MG63 (cell line): Measurements from ENCODE around the gene PPP4R3A. TPM values are rescaled to one million over a fixed set of nuclear protein-coding genes. Genes with fewer than 3 reads are reported as not detected.
"Not testable (repeated sequence)": the region's sequence is repeated elsewhere in the genome, so short reads cannot be mapped to it uniquely, and the experiment has no call there.

Source experiments
- DNase-seq: peaks from one replicate; pipeline ENCODE4 v3.0.0-alpha.2; 2020
- H3K27me3 ChIP-seq: fragments of 250-450 bp; sonication (Bioruptor Pico); 2 replicates; pipeline ENCODE4 v1.5.1; 2020; ENCODE audit warnings: mild to moderate bottlenecking, moderate library complexity
- H3K36me3 ChIP-seq: fragments of 250-450 bp; sonication (Bioruptor Pico); 2 replicates; pipeline ENCODE4 v1.5.1; 2020; ENCODE audit warnings: mild to moderate bottlenecking, moderate library complexity
- H3K4me3 ChIP-seq: fragments of 250-450 bp; sonication (Bioruptor Pico); 2 replicates; pipeline ENCODE4 v1.5.1; 2020; ENCODE audit warnings: mild to moderate bottlenecking, moderate library complexity
- H3K9me3 ChIP-seq: fragments of 250-450 bp; sonication (Bioruptor Pico); 2 replicates; pipeline ENCODE4 v1.5.1; 2020; ENCODE audit warnings: mild to moderate bottlenecking, moderate library complexity
- total RNA-seq: library from RNA; depleted of rRNA; stranded (reverse); fragments of >200 nt; shearing (Covaris generic); gene quantifications from 2 replicates; pipeline ENCODE4 v1.2.3, GENCODE V29; 2014; ENCODE audit warnings: low replicate concordance

Gene PPP4R3A
- total RNA-seq, 1 experiment from 2014 or later: 26.9 TPM

DNA sequence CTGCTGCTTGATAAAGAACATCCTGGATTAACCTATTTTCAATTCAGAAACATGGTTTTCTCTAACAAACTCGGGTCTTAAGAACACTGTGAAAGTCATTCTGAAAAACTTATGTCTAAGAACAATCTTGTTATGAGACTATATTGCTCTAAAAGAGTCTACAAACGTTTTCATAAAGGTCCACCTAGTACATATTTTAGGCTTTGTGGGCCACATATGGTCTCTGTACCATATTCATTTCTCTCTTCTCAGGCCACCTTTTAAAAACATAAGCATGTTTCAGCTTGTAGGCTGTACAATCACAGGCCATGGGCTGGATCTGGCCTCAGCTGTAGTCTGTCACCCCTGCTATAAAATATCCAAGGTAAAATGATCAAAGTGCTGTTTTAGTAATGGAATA, 39.9 kb downstream of the PPP4R3A start:
- Histone ChIP-seq H3K27me3 (no peaks in the 10 kb centered on the region), H3K9me3 (no peaks in the 10 kb centered on the region), H3K36me3 (peaks cover 45% of the 10 kb centered on the region), H3K4me3 (no peak overlapping the region)
- DNase-seq: no peak

- Histone ChIP-seq H3K9me3 (no peaks in the 10 kb centered on the region), H3K27me3 (no peaks in the 10 kb centered on the region), H3K4me3 (no peak overlapping the region), H3K36me3 (peaks cover 49% of the 10 kb centered on the region)
- no peak for DNase-seq
These were observed 43.9 kb downstream of the PPP4R3A start for GRCh38 chr14:91466192-91466591.

- no peak overlapping the region for H3K4me3 ChIP-seq
- DNase-seq: peak; percentile 1
- H3K9me3 ChIP-seq: no peaks in the 10 kb centered on the region
- H3K36me3 ChIP-seq: peaks cover 39% of the 10 kb centered on the region
- H3K27me3 ChIP-seq: no peaks in the 10 kb centered on the region
These were observed 45.4 kb downstream of the PPP4R3A start for GRCh38 chr14:91464615-91465205.

- Histone ChIP-seq H3K9me3 (no peaks in the 10 kb centered on the region), H3K36me3 (peaks cover 16% of the 10 kb centered on the region), H3K4me3 (no peak overlapping the region), H3K27me3 (no peaks in the 10 kb centered on the region)
- no peak for DNase-seq
These were observed 51.5 kb downstream of the PPP4R3A start for GRCh38 chr14:91458612-91459011.

- H3K27me3 ChIP-seq: no peaks in the 10 kb centered on the region
- no peak for DNase-seq
- H3K36me3 ChIP-seq: peaks cover 2% of the 10 kb centered on the region
- no peak overlapping the region for H3K4me3 ChIP-seq
- H3K9me3 ChIP-seq: no peaks in the 10 kb centered on the region
These were observed 53.8 kb downstream of the PPP4R3A start for GRCh38 chr14:91456283-91456682.

DNA sequence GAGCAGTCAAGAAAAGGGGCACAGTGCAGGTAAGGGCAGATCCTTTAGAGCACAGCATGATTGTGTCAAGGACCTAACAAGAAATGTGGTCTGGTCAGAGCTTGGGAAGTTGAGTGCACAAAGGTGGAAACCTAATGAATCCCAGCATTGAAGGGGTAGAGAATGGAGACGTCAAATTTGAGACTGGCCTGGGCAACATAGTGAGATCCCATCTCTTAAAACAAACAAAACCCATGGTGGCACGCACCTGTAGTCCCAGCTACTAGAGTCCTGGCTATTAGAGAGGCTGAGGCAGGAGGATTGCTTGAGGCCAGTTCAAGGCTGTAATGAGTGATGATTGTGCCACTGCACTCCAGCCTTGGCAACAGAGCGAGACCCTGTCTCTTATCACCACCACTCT, 55.5 kb downstream of the PPP4R3A start:
- Histone ChIP-seq H3K4me3 (no peak overlapping the region), H3K36me3 (no peaks in the 10 kb centered on the region; the same call in none of the 2 replicates), H3K27me3 (no peaks in the 10 kb centered on the region), H3K9me3 (no peaks in the 10 kb centered on the region)
- DNase-seq: no peak

DNA sequence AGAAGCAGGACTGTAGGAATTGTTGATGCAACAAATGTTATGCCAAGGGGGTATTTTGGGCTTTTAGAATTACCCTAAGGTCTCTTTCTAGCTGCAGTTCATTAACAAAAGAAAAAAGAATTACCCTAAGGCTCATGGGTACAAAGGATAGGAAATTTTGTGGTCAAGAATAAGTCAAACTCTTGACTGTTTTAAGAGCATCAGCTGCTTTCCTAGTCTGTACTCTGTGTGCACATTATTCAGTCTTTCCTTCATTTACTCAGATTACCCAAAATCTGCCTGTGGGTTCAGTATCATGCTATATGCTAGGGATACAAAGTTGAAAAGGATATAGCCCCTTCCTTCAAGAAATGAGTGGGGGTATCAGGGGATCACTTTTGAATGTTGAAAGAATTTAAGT, 56.0 kb downstream of the PPP4R3A start:
- Histone ChIP-seq H3K27me3 (no peaks in the 10 kb centered on the region), H3K4me3 (no peak overlapping the region), H3K9me3 (no peaks in the 10 kb centered on the region), H3K36me3 (no peaks in the 10 kb centered on the region; the same call in none of the 2 replicates)
- DNase-seq: no peak

DNA sequence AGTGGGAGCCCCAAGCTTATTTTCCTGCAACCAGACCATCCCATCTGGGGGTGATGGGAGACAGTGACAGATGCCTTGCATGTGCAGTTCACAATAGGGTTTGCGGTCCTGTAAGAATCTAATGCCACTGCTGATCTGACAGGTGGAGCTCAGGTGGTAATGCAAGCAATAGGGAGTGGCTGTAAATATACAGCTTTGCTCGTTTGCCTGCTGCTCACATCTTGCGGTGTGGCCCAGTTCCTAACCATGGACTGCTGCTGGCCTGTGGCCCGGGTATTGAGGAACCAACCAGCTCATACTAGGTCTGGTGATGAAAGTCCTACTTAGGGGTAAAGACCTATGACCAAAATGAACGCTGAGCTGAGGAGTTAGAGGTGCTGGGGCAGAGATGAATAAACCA, 56.4 kb downstream of the PPP4R3A start:
- Histone ChIP-seq H3K4me3 (no peak overlapping the region), H3K36me3 (no peaks in the 10 kb centered on the region; the same call in none of the 2 replicates), H3K27me3 (no peaks in the 10 kb centered on the region), H3K9me3 (no peaks in the 10 kb centered on the region)
- DNase-seq: no peak

DNA sequence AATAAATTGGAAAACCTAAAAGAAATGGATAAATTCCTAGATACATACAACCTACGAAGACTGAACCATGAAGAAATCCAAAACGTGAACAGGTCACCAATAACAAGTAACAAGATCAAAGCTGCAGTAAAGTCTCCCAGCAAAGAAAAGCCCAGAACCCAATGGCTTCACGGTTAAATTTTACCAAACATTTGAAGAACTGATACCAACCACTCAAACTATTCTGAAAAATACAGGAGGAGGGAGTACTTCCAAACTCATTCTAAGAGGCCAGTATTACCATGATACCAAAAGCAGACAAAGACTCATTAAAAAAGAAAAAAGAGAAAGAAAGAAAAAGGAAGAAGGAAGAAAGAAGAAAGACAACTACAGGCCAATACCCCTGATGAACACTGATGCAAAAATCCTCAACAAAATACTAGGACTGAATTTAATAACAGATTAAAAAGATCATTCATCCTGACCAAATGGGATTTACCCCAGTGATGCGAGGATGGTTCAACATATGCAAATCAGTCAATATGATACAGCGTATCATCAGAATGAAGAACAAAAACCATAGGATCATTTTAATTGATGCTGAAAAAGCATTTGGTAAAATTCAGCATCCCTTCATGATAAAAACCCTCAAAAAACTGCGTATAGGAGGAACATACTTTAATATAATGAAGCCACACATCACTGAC, 65.6 kb downstream of the PPP4R3A start:
- DNase-seq: no peak
- H3K4me3 ChIP-seq: no peak overlapping the region
- no peaks in the 10 kb centered on the region for H3K27me3 ChIP-seq
- no peaks in the 10 kb centered on the region for H3K9me3 ChIP-seq
- H3K36me3 ChIP-seq: no peaks in the 10 kb centered on the region

DNA sequence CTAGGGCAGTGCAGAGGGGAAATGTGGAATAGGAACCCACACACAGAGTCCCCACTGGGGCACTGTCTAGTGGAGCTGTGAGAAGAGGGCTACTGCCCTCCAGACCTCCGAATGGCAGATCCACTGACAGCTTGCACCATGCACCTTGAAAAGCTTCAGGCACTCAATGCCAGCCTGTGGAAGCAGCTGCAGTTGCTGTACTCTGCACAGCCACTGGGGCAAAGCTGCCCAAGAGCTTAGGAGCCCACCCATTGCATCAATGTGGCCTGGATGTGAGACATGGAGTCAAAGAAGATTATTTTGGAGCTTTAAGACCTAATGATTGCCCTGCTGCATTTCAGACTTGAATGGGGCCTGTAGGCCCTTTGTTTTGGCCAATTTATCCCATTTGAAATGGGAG, 70.8 kb downstream of the PPP4R3A start:
- Histone ChIP-seq H3K36me3 (no peaks in the 10 kb centered on the region), H3K9me3 (no peaks in the 10 kb centered on the region), H3K4me3 (no peak overlapping the region), H3K27me3 (no peaks in the 10 kb centered on the region)
- no peak for DNase-seq

DNA sequence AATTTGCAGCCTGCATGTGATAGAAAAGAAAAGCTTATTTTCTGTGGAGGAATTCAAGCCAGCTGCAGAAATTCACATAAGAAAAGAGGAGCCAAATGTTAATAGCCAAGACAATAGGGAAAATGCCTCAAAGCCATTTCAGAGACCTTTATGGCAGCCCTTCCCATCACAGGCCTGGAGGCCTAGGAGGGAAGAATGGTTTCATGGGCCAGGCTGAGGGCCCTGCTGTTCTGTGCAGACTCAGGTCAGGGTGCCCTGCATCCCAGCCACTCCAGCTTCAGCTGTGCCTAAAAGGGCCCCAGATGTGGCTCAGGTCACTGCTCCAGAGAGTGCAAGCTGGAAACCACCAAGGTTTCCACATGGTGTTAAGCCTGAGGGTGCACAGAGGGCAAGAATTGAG, 71.3 kb downstream of the PPP4R3A start:
- H3K4me3 ChIP-seq: no peak overlapping the region
- no peaks in the 10 kb centered on the region for H3K36me3 ChIP-seq
- no peaks in the 10 kb centered on the region for H3K9me3 ChIP-seq
- DNase-seq: no peak
- H3K27me3 ChIP-seq: no peaks in the 10 kb centered on the region

DNA sequence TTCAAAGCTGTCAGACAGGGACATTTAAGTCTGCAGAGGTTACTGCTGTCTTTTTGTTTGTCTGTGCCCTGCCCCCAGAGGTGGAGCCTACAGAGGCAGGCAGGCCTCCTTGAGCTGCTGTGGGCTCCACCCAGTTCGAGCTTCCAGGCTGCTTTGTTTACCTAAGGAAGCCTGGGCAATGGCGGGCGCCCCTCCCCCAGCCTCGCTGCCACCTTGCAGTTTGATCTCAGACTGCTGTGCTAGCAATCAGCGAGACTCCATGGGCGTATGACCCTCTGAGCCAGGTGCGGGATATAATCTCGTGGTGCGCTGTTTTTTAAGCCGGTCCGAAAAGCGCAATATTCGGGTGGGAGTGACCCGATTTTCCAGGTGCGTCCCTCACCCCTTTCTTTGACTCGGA, 73.8 kb downstream of the PPP4R3A start:
- not testable (repeated sequence) for H3K4me3 ChIP-seq, H3K36me3 ChIP-seq, H3K9me3 ChIP-seq, DNase-seq, H3K27me3 ChIP-seq

DNA sequence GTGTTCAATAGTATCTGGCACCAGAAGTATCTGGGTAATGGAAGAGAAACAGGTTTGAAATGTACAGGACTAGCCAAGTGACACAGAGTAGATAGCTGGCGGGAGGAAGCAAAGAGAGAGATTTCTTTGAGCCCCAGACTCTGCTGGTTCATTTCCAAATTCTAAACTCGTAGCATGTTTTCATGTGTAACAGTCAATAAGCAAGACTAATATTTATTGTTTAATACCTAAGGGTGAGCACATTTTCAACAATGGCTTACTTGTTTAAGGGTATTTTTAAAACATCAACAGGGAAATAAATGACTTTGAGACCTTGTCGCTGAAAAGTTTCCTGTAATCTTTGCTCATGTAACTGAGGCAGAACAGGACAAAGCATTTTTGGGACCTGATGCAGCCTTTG, 80.7 kb downstream of the PPP4R3A start:
- no peak for DNase-seq
- H3K4me3 ChIP-seq: no peak overlapping the region
- H3K9me3 ChIP-seq: no peaks in the 10 kb centered on the region
- H3K36me3 ChIP-seq: no peaks in the 10 kb centered on the region
- H3K27me3 ChIP-seq: no peaks in the 10 kb centered on the region

DNA sequence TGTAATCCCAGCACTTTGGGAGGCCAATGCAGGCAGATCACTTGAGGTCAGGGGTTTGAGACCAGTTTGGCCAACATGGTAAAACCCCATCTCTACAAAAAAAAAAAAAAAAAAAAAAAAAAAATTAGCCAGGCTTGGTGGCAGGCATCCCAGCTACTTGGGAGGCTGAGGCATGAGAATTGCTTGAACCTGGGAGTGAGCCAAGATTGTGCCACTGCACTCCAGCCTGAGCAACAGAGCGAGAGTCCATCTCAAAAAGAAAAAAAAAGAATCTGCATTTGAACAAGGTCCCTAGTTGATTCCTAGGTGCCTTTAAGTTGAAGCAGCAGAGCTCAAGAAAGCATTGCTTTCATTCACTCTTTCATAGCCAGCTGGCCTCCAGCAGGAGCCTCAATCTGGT, 81.2 kb downstream of the PPP4R3A start:
- not testable (repeated sequence) for H3K4me3 ChIP-seq, H3K36me3 ChIP-seq, H3K27me3 ChIP-seq, H3K9me3 ChIP-seq, DNase-seq

DNA sequence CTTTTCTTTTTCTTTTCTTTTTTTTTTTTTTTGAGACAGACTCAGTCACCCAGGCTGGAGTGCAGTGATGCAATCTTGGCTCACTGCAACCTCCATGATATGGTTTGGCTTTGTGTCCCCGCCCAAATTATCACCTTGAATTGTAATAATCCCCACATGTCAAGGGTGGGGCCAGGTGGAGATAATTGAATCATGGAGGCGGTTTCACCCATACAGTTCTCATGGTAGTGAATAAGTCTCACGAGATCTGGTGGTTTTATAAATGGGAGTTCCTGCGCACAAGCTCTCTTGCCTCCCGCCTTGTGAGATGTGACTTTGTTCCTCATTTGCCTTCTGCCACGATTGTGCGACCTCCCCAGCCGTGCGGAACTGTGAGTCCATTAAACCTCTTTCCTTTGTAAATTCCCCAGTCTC, 84.6 kb downstream of the PPP4R3A start:
- not testable (repeated sequence) for H3K27me3 ChIP-seq, H3K36me3 ChIP-seq, H3K4me3 ChIP-seq

DNA sequence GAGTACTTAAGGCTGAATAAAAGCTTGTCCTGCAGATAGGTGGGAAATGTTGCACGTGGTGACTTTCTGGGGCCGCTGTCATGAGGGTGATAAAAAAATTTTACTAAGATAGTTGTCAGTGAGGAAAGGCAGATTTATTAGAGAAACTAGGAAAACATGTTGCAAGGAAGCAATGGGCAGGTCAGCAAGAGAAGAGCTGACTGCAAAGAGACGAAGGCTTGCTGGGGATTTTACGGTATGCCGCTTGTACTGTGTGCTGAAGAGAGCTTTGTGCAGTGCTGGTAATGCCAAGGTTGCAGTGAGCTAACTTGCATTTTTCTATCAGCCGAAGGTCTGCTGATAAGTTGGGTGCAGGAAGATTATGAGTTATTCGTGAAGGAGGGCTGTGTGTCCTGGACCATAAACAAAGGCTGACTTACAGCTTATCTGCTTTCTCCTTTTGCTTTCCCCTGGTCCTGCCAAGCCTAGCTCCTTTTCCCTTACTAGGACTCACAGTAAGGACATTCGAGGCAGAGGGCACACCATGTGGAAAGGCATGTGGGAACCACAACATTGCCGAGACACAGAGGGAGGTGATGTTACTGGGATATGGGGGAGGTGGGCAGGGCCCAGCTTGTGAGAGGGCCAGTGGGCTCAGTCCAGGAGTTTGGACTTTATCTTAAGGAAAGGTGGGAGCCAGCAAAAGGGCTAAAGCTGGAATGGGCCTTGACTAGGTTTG, 85.1 kb downstream of the PPP4R3A start:
- Histone ChIP-seq H3K4me3 (no peak overlapping the region), H3K27me3 (no peaks in the 10 kb centered on the region), H3K36me3 (no peaks in the 10 kb centered on the region), H3K9me3 (no peaks in the 10 kb centered on the region)
- no peak for DNase-seq

More for the DNA sequence above, 84.6 kb downstream of the PPP4R3A start:
- not testable (repeated sequence) for DNase-seq, H3K9me3 ChIP-seq

DNA sequence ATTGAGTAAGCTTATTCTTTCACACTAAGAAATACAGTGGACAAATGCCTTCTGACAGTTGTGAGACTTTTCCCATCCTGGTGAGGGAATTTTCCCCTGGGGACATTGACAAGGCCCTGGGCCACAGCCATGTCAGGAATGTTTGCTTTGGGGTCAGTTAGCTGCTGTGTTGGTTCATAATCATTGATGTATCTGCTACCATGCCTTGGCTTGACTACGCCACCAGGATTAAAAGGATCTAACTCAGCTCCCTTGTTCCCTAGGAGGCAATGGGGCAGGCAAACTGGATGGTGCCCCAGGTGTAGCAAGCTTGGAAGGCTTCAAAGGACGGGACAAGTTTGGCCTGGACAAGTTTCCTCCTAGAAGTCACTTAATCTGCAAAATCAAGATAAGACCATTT, 89.4 kb downstream of the PPP4R3A start:
- no peak for DNase-seq
- Histone ChIP-seq H3K9me3 (no peaks in the 10 kb centered on the region), H3K4me3 (no peak overlapping the region), H3K27me3 (no peaks in the 10 kb centered on the region), H3K36me3 (no peaks in the 10 kb centered on the region; the same call in 1 of the 2 replicates)

- H3K4me3 ChIP-seq: no peak overlapping the region
- H3K27me3 ChIP-seq: no peaks in the 10 kb centered on the region
- H3K36me3 ChIP-seq: no peaks in the 10 kb centered on the region; the same call in 1 of the 2 replicates
- no peaks in the 10 kb centered on the region for H3K9me3 ChIP-seq
- no peak for DNase-seq
These were observed 90.7 kb downstream of the PPP4R3A start for GRCh38 chr14:91419451-91419850.
